Endothelial cell (in vitro differentiated cells): ENCODE measurements around the gene INPP5J. TPM values are rescaled to one million over a fixed set of nuclear protein-coding genes. Genes with fewer than 3 reads are reported as not detected.
"Not testable (repeated sequence)": the region's sequence is repeated elsewhere in the genome, so short reads cannot be mapped to it uniquely, and the experiment has no call there.

ENCODE experiments used
- DNase-seq: peaks from one replicate; pipeline ENCODE4 v3.0.0; 2021; ENCODE audit warnings: low spot score
- H3K27ac Mint-ChIP-seq: one replicate; pipeline ENCODE4 v1.8.0; 2021; ENCODE audit warnings: mixed read lengths, inconsistent platforms; ENCODE audit not compliant: unreplicated experiment
- H3K27me3 Mint-ChIP-seq: one replicate; pipeline ENCODE4 v1.8.0; 2021; ENCODE audit warnings: mild to moderate bottlenecking, moderate library complexity, mixed read lengths, inconsistent platforms; ENCODE audit not compliant: unreplicated experiment
- H3K36me3 Mint-ChIP-seq: one replicate; pipeline ENCODE4 v1.8.0; 2021; ENCODE audit warnings: mild to moderate bottlenecking, low read depth, mixed read lengths, inconsistent platforms; ENCODE audit not compliant: unreplicated experiment
- H3K4me1 Mint-ChIP-seq: one replicate; pipeline ENCODE4 v1.8.0; 2021; ENCODE audit warnings: mild to moderate bottlenecking, mixed read lengths, inconsistent platforms; ENCODE audit not compliant: unreplicated experiment
- H3K4me3 Mint-ChIP-seq: one replicate; pipeline ENCODE4 v1.8.0; 2021; ENCODE audit warnings: mild to moderate bottlenecking, mixed read lengths, inconsistent platforms; ENCODE audit not compliant: unreplicated experiment
- H3K9me3 Mint-ChIP-seq: one replicate; pipeline ENCODE4 v1.8.0; 2021; ENCODE audit warnings: mixed read lengths, inconsistent platforms; ENCODE audit not compliant: unreplicated experiment
- total RNA-seq: library from RNA; stranded (reverse); fragmentation: NEBNext Ultra II Directional; extraction: Animal tissue kit (Norgen Biotek cat#: 25700); gene quantifications from one replicate; pipeline ENCODE4 v1.2.1, GENCODE V29; 2021; ENCODE audit not compliant: unreplicated experiment
- TF ChIP-seq, protein P1 (sequence below): fragments of 200-600 bp; sonication (generic); IDR thresholded peaks from one replicate; pipeline ENCODE4 v1.5.0; 2021; ENCODE audit warnings: antibody characterized with exemption; ENCODE audit not compliant: unreplicated experiment

The INPP5J gene
- total RNA-seq, 1 donor from 2014 or later, result 2.8 TPM

DNA sequence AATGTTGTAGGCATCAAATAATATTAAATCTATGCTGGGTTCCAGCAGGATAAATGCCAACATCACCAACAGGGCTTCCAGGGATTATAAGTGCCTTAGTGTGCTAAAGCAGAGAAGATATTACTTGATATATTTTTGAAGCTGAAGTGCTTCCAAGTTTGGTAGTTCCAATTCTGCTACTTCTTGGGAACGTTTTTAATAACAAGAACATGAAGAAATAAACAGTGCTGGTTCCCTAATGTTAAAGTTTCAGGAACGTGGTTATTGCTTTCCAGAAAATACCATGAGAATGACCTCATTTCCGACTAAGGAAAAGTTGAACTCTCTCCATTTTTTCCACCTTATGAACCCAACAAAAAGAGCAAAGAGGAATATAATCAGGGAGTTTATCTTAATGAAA, 32.7 kb downstream of the INPP5J start:
- H3K9me3 Mint-ChIP-seq, result no peaks in the 10 kb centered on the region
- no peak for DNase-seq
- peaks cover 4% of the 10 kb centered on the region for H3K36me3 Mint-ChIP-seq
- H3K27me3 Mint-ChIP-seq, result peaks cover 11% of the 10 kb centered on the region
- TF ChIP-seq, protein P1, sequence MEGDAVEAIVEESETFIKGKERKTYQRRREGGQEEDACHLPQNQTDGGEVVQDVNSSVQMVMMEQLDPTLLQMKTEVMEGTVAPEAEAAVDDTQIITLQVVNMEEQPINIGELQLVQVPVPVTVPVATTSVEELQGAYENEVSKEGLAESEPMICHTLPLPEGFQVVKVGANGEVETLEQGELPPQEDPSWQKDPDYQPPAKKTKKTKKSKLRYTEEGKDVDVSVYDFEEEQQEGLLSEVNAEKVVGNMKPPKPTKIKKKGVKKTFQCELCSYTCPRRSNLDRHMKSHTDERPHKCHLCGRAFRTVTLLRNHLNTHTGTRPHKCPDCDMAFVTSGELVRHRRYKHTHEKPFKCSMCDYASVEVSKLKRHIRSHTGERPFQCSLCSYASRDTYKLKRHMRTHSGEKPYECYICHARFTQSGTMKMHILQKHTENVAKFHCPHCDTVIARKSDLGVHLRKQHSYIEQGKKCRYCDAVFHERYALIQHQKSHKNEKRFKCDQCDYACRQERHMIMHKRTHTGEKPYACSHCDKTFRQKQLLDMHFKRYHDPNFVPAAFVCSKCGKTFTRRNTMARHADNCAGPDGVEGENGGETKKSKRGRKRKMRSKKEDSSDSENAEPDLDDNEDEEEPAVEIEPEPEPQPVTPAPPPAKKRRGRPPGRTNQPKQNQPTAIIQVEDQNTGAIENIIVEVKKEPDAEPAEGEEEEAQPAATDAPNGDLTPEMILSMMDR, result no peak
- peaks cover 2% of the 10 kb centered on the region for H3K4me1 Mint-ChIP-seq
- no peak overlapping the region for H3K27ac Mint-ChIP-seq
- no peak overlapping the region for H3K4me3 Mint-ChIP-seq

GRCh38 chr22:31160328-31160978, 37.7 kb downstream of the INPP5J start:
- Mint-ChIP-seq H3K4me3 (peak overlapping the region; percentile 97), H3K9me3 (no peaks in the 10 kb centered on the region), H3K36me3 (peaks cover 6% of the 10 kb centered on the region), H3K27ac (peak overlapping the region; percentile 82), H3K4me1 (peaks cover 17% of the 10 kb centered on the region), H3K27me3 (peaks cover 8% of the 10 kb centered on the region)
- TF ChIP-seq, protein P1, result no peak
- DNase-seq, result peak; percentile 25

GRCh38 chr22:31161386-31161785, 38.6 kb downstream of the INPP5J start:
- Mint-ChIP-seq H3K4me1 (peaks cover 20% of the 10 kb centered on the region), H3K27ac (no peak overlapping the region), H3K4me3 (peak overlapping the region; percentile 97), H3K9me3 (no peaks in the 10 kb centered on the region), H3K27me3 (peaks cover 6% of the 10 kb centered on the region), H3K36me3 (peaks cover 9% of the 10 kb centered on the region)
- DNase-seq, result no peak
- TF ChIP-seq, protein P1, result no peak

DNA sequence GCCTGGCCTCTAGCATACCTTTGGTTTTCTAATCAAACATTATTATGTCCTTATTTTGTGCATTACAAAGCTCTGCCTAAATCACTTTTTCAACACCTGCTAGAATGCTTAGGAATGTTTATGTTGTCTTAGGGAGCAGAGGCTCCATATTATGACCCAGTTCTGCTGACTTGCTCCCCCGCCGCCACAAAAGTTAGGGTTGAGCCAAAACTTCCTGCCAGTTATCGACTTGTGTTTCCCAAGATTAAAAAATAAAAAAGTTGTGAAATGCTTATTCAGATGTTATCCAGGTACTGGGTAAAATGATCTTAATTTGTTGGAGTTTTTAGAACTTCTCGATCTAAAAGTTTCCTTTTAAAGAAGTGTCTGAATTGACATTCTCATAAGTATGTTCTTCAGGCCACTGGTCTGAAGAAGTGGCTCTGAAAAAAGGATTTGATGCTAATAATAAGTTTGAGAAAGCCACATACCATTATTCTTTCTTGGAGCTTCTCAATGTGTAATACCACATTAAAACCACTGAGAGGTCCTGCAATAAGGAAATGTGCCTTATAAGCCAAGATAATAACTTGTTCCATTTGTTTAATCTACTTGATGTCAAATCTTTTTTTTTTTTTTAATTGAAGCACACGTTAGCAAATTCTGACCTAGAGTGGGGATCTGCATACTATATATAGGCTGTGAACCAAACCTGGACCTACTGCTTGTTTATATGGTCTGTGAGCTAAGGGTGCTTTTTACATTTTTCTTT, 39.4 kb downstream of the INPP5J start:
- no peak overlapping the region for H3K4me3 Mint-ChIP-seq
- TF ChIP-seq, protein P1, result no peak
- H3K27ac Mint-ChIP-seq, result no peak overlapping the region
- peaks cover 9% of the 10 kb centered on the region for H3K36me3 Mint-ChIP-seq
- peaks cover 21% of the 10 kb centered on the region for H3K4me1 Mint-ChIP-seq
- no peak for DNase-seq
- peaks cover 6% of the 10 kb centered on the region for H3K27me3 Mint-ChIP-seq
- no peaks in the 10 kb centered on the region for H3K9me3 Mint-ChIP-seq

- Mint-ChIP-seq H3K36me3 (peaks cover 5% of the 10 kb centered on the region), H3K4me1 (peaks cover 7% of the 10 kb centered on the region), H3K27me3 (no peaks in the 10 kb centered on the region), H3K9me3 (no peaks in the 10 kb centered on the region), H3K27ac (no peak overlapping the region), H3K4me3 (no peak overlapping the region)
- DNase-seq, result no peak
- TF ChIP-seq, protein P1, result no peak
Measured at GRCh38 chr22:31170971-31171370, 48.2 kb downstream of the INPP5J start.

- H3K4me3 Mint-ChIP-seq, H3K9me3 Mint-ChIP-seq, H3K27me3 Mint-ChIP-seq, H3K4me1 Mint-ChIP-seq, DNase-seq, H3K27ac Mint-ChIP-seq, H3K36me3 Mint-ChIP-seq: not testable (repeated sequence)
Measured at GRCh38 chr22:31171734-31172133, 49.0 kb downstream of the INPP5J start.
